ENCODE results near the gene FBXL7. TPM values are rescaled to one million over a fixed set of nuclear protein-coding genes. Genes with fewer than 3 reads are reported as not detected.

The FBXL7 gene
- total and polyA plus RNA-seq, 3 experiments from 2014 or later: not detected

DNA sequence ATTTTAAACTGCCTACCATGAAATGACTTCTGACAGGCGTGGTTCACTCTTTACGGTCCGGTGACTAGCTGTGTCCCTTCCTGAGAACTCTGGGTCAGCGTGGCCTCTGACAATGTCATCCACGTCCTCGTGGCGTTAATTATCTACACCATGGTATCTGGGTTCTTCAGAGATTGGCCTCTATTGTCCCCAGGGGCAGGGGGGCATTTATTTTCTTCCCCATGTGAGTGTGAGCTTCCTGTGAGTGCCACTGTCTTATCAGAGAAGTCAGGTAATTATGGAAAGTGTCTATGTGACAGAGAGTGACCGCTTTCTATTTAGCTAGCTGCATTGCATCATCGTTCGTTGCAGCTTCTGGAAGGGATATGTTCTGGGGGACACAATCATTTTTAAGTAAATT is 77.2 kb downstream of the FBXL7 start:
- H3K4me1 Mint-ChIP-seq: no peaks in the 10 kb centered on the region
- Histone ChIP-seq H3K4me1 (ENCODE audit: insufficient read depth, low read length) (no peaks in the 10 kb centered on the region), H3K27me3 (ENCODE audit: insufficient read depth, low read length, poor library complexity, severe bottlenecking) (no peaks in the 10 kb centered on the region), H3K27ac (ENCODE audit: low read depth, low read length) (no peak overlapping the region), H3K36me3 (ENCODE audit: insufficient read depth, low read length) (no peaks in the 10 kb centered on the region), H3K9me3 (ENCODE audit: low read length) (no peaks in the 10 kb centered on the region), H3K4me3 (ENCODE audit: low read length) (no peak overlapping the region)
- no peak for DNase-seq
- H3K4me3 Mint-ChIP-seq: no peak overlapping the region
- H3K36me3 Mint-ChIP-seq: no peaks in the 10 kb centered on the region
- H3K9me3 Mint-ChIP-seq: peaks cover 0 to 6% (median 2%) of the 10 kb centered on the region in 5 donors
- no peak overlapping the region for H3K27ac Mint-ChIP-seq
- H3K27me3 Mint-ChIP-seq: no peaks in the 10 kb centered on the region
- ChIA-PET CTCF (no interaction called here), POLR2A (no interaction called here)

DNA sequence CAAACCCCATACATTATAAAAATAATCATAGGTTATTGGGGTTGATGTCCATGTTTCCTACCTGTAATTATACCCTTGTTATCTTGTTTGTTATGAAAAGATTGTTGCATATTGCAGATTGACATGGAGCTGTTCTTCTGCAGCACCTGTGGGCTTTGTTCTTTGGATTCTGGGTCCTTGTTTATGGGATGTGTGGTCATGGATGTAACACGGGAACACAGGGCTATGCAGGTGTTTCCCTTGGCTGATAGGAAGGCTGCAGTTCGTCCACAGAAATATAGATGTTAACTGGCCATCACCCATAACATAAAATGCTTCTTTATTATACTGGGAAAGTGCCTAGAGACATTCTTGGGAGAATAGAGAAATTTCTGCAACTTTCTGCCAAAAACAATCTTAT is 77.9 kb downstream of the FBXL7 start:
- H3K4me3 Mint-ChIP-seq: no peak overlapping the region
- no peaks in the 10 kb centered on the region for H3K4me1 ChIP-seq (ENCODE audit: insufficient read depth, low read length)
- no peaks in the 10 kb centered on the region for H3K36me3 Mint-ChIP-seq
- H3K4me3 ChIP-seq (ENCODE audit: low read length): no peak overlapping the region
- no peaks in the 10 kb centered on the region for H3K27me3 Mint-ChIP-seq
- H3K27me3 ChIP-seq (ENCODE audit: insufficient read depth, low read length, poor library complexity, severe bottlenecking): no peaks in the 10 kb centered on the region
- ChIA-PET POLR2A (no interaction called here), CTCF (no interaction called here)
- peaks cover under 1 to 10% (median 2%) of the 10 kb centered on the region in 5 donors for H3K9me3 Mint-ChIP-seq
- DNase-seq: no peak
- H3K36me3 ChIP-seq (ENCODE audit: insufficient read depth, low read length): no peaks in the 10 kb centered on the region
- H3K9me3 ChIP-seq (ENCODE audit: low read length): no peaks in the 10 kb centered on the region
- no peaks in the 10 kb centered on the region for H3K4me1 Mint-ChIP-seq
- H3K27ac ChIP-seq (ENCODE audit: low read depth, low read length): no peak overlapping the region
- no peak overlapping the region for H3K27ac Mint-ChIP-seq

DNA sequence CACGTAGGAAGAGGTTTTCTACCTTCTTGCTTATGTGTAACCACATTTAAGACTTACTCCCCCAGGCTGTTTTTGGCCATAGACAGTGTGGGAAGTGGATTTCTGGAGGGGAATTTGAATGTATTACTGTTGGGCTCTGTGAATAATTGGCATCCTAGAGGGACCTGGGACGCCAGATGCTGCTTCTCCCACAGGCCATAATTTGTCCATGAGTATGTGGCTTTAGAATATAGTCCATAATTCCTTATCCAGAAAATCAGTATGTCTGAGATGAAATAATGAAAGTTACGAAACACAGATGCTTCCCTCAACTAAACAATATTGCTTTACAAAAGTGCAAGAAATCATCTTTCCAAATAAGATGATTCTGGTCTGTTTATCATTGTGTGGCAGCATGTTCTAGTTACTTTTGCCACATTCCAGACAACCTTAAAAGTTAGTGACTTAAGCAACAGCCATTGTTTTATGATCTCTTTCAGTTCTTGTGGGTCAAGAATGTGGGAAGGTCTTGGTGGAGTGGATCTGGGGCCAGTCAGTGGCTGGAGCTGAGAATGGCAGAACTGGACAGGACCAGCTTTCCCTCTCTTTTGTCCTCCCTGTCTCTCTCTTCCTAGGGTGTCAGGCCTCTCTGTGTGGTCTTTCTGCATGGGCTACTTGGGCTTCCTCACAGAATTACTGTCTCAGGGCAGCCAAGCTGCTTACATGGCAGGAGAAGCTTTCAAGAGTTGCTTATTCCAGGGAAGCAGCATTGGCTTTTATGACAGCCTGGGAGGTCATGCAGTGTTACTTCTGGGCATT is 79.4 kb downstream of the FBXL7 start:
- ChIA-PET CTCF (no interaction called here), POLR2A (no interaction called here)
- Mint-ChIP-seq H3K27me3 (no peaks in the 10 kb centered on the region), H3K27ac (no peak overlapping the region), H3K36me3 (no peaks in the 10 kb centered on the region), H3K9me3 (peaks cover 2 to 11% (median 7%) of the 10 kb centered on the region in 5 donors), H3K4me1 (no peaks in the 10 kb centered on the region), H3K4me3 (no peak overlapping the region)
- no peak for DNase-seq
- Histone ChIP-seq H3K9me3 (ENCODE audit: low read length) (no peaks in the 10 kb centered on the region), H3K4me1 (ENCODE audit: insufficient read depth, low read length) (no peaks in the 10 kb centered on the region), H3K36me3 (ENCODE audit: insufficient read depth, low read length) (no peaks in the 10 kb centered on the region), H3K27ac (ENCODE audit: low read depth, low read length) (no peak overlapping the region), H3K27me3 (ENCODE audit: insufficient read depth, low read length, poor library complexity, severe bottlenecking) (no peaks in the 10 kb centered on the region), H3K4me3 (ENCODE audit: low read length) (no peak overlapping the region)

DNA sequence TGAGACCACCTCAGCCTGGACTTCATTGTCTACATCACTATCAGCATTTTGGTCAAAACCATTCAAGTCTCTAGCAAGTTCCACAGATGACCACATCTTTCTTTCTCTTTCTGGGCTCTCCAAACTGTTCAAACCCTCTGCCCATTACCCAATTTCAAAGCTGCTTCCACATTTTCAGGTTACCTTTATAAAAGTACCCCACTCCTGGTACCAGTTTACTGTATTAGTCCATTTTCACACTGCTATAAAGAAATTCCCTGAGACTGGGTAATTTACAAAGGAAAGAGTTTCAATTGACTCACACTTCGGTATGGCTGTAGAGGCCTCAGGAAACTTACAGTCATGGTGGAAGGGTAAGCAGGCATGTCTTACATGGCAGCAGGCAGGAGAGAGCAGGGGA is 84.5 kb downstream of the FBXL7 start:
- ChIA-PET POLR2A (no interaction called here), CTCF (no interaction called here)
- no peaks in the 10 kb centered on the region for H3K27me3 Mint-ChIP-seq
- H3K27ac Mint-ChIP-seq: no peak overlapping the region
- no peaks in the 10 kb centered on the region for H3K27me3 ChIP-seq (ENCODE audit: insufficient read depth, low read length, poor library complexity, severe bottlenecking)
- H3K36me3 Mint-ChIP-seq: no peaks in the 10 kb centered on the region
- no peak overlapping the region for H3K27ac ChIP-seq (ENCODE audit: low read depth, low read length)
- H3K9me3 ChIP-seq (ENCODE audit: low read length): no peaks in the 10 kb centered on the region
- no peaks in the 10 kb centered on the region for H3K4me1 Mint-ChIP-seq
- no peak overlapping the region for H3K4me3 Mint-ChIP-seq
- no peak overlapping the region for H3K4me3 ChIP-seq (ENCODE audit: low read length)
- peaks cover 4 to 19% (median 12%) of the 10 kb centered on the region in 5 donors for H3K9me3 Mint-ChIP-seq
- no peaks in the 10 kb centered on the region for H3K4me1 ChIP-seq (ENCODE audit: insufficient read depth, low read length)
- H3K36me3 ChIP-seq (ENCODE audit: insufficient read depth, low read length): no peaks in the 10 kb centered on the region
- DNase-seq: no peak

DNA sequence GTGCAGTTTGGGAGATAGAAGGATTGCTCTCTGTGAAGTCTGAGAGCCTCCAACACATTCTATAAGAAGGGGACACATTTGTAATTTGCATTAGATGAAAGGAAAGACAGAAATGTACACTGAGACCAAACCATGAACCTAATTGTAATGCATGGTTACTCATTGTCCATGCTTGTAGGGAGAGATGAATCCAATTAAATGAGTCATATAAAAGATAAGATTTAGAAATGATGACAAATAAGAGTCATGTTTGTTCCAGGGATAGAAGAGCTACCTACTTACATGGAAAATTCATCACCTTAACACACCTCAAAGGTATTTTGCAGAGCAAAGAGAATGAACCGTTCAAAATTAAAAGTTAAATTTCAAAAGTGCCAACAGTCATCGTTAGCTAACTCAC is 85.1 kb downstream of the FBXL7 start:
- no peaks in the 10 kb centered on the region for H3K27me3 ChIP-seq (ENCODE audit: insufficient read depth, low read length, poor library complexity, severe bottlenecking)
- no peaks in the 10 kb centered on the region for H3K4me1 ChIP-seq (ENCODE audit: insufficient read depth, low read length)
- Mint-ChIP-seq H3K9me3 (peaks cover 4 to 20% (median 12%) of the 10 kb centered on the region in 5 donors), H3K27ac (no peak overlapping the region), H3K27me3 (peaks cover 0 to under 1% of the 10 kb centered on the region in 2 donors), H3K36me3 (no peaks in the 10 kb centered on the region), H3K4me1 (no peaks in the 10 kb centered on the region), H3K4me3 (no peak overlapping the region)
- POLR2A ChIA-PET: no interaction called here
- no peak overlapping the region for H3K27ac ChIP-seq (ENCODE audit: low read depth, low read length)
- H3K4me3 ChIP-seq (ENCODE audit: low read length): no peak overlapping the region
- DNase-seq: no peak
- CTCF ChIA-PET: no interaction called here
- H3K36me3 ChIP-seq (ENCODE audit: insufficient read depth, low read length): no peaks in the 10 kb centered on the region
- H3K9me3 ChIP-seq (ENCODE audit: low read length): no peaks in the 10 kb centered on the region

DNA sequence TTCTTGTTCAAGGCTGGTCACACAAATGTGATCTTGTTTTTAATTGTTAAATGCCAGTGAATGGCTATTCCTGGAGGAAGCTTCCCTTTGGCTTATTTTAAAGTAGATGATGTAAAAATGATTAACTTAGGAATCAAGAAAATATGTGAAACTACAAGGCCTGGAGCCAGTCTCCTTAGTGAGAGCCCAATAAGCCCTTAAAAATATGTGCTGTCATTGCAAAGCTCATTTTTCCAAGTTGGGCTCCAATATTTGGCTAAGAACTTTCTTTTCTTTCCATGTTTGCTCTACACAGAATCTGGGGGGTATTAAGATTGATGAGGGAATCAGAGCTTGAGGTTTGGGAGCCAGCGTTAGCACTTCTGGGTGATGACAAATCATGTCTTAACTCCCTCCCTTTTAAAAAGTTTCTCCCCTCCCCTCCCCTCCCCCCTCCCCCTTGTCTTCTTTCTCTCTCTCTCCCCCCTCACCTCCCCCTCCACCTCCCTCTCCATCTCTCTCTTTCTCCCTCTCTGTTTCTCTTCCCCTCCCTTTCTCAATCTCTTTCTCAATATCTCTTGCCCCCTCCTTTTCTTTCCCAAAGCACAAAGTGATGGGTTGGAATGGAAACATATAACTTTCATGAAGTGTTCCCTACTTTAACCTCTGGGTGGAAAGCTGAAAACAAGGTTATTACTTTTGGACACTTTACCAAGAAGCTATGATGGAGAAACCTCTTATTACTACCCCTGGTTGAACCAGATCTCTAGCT is 86.0 kb downstream of the FBXL7 start:
- no peak for DNase-seq
- ChIA-PET POLR2A (no interaction called here), CTCF (no interaction called here)
- Histone ChIP-seq H3K27me3 (ENCODE audit: insufficient read depth, low read length, poor library complexity, severe bottlenecking) (no peaks in the 10 kb centered on the region), H3K4me1 (ENCODE audit: insufficient read depth, low read length) (no peaks in the 10 kb centered on the region), H3K27ac (ENCODE audit: low read depth, low read length) (no peak overlapping the region), H3K4me3 (ENCODE audit: low read length) (no peak overlapping the region), H3K9me3 (ENCODE audit: low read length) (no peaks in the 10 kb centered on the region), H3K36me3 (ENCODE audit: insufficient read depth, low read length) (no peaks in the 10 kb centered on the region)
- H3K27ac Mint-ChIP-seq: no peak overlapping the region
- no peak overlapping the region for H3K4me3 Mint-ChIP-seq
- H3K27me3 Mint-ChIP-seq: peaks cover 0 to 5% of the 10 kb centered on the region in 2 donors
- H3K36me3 Mint-ChIP-seq: no peaks in the 10 kb centered on the region
- peaks cover 1 to 20% (median 12%) of the 10 kb centered on the region in 5 donors for H3K9me3 Mint-ChIP-seq
- no peaks in the 10 kb centered on the region for H3K4me1 Mint-ChIP-seq

DNA sequence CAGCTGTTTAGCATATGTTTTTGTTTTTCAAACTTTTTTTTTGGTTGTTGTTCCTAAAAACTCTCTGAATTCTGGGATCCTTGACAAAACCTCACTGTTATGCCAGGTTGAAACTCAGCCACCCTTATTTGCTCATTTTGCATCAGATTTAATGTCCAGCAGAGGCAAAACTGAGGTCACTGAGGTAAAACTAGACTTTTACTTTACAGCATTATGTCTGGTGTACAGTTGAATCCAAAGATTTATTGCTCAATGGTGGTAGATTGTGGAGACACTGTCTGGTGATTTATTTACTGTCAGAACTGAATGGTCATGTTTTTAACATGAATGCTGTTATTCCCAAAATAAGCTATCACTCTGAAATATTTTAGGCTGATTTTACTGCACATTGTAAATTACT is 87.9 kb downstream of the FBXL7 start:
- Mint-ChIP-seq H3K27ac (no peak overlapping the region), H3K4me1 (no peaks in the 10 kb centered on the region), H3K36me3 (no peaks in the 10 kb centered on the region), H3K9me3 (peaks cover 1 to 21% (median 16%) of the 10 kb centered on the region in 5 donors), H3K27me3 (peaks cover 0 to 5% of the 10 kb centered on the region in 2 donors), H3K4me3 (no peak overlapping the region)
- no peak for DNase-seq
- Histone ChIP-seq H3K27me3 (ENCODE audit: insufficient read depth, low read length, poor library complexity, severe bottlenecking) (no peaks in the 10 kb centered on the region), H3K36me3 (ENCODE audit: insufficient read depth, low read length) (no peaks in the 10 kb centered on the region), H3K27ac (ENCODE audit: low read depth, low read length) (no peak overlapping the region), H3K9me3 (ENCODE audit: low read length) (no peaks in the 10 kb centered on the region), H3K4me1 (ENCODE audit: insufficient read depth, low read length) (no peaks in the 10 kb centered on the region), H3K4me3 (ENCODE audit: low read length) (no peak overlapping the region)
- ChIA-PET POLR2A (no interaction called here), CTCF (no interaction called here)

DNA sequence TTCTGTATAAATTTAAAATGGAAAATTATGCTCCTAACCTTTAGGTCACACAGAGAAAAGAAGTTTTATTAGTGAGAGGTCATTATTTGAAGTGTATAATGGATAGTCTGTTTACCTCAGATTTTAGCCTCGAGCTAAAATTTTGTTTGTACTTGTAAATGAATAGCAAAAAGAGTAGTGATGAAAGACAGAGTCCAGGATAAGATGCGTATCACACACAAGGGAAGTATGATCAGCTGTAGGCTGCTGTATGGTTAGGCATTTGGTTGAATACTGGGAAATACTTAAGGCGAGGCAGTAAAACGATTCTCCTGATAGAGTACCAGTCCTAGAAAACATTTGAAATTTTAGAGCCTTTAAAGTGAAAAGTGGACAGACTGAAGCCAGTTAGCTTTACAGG is 92.7 kb downstream of the FBXL7 start:
- Mint-ChIP-seq H3K36me3 (no peaks in the 10 kb centered on the region), H3K27ac (no peak overlapping the region), H3K27me3 (peaks cover 0 to 8% of the 10 kb centered on the region in 2 donors), H3K4me3 (no peak overlapping the region), H3K4me1 (no peaks in the 10 kb centered on the region), H3K9me3 (peaks cover 3 to 14% (median 6%) of the 10 kb centered on the region in 5 donors)
- H3K27me3 ChIP-seq (ENCODE audit: insufficient read depth, low read length, poor library complexity, severe bottlenecking): no peaks in the 10 kb centered on the region
- H3K27ac ChIP-seq (ENCODE audit: low read depth, low read length): no peak overlapping the region
- CTCF ChIA-PET: no interaction called here
- H3K4me1 ChIP-seq (ENCODE audit: insufficient read depth, low read length): no peaks in the 10 kb centered on the region
- POLR2A ChIA-PET: no interaction called here
- no peaks in the 10 kb centered on the region for H3K9me3 ChIP-seq (ENCODE audit: low read length)
- no peak for DNase-seq
- H3K4me3 ChIP-seq (ENCODE audit: low read length): no peak overlapping the region
- H3K36me3 ChIP-seq (ENCODE audit: insufficient read depth, low read length): no peaks in the 10 kb centered on the region
